Gastroesophageal sphincter (tissue), 3 donors: ENCODE measurements around the gene RUFY1.

ENCODE experiments used
- CTCF ChIP-seq, 4 experiments: fragments of 200-600 bp in 2 of 4; fragments of 450-650 bp in 2 of 4; sonication (generic) in 1 of 4; IDR thresholded peaks; one replicate each; pipeline ENCODE4 v1.5.1; 2017 to 2019; ENCODE audit warnings: antibody characterized with exemption in 4 of 4, mild to moderate bottlenecking in 2 of 4, moderate library complexity in 2 of 4
- EP300 ChIP-seq: sonication (generic); formaldehyde crosslinking; IDR thresholded peaks from one replicate; pipeline ENCODE4 v1.6.1; 2017; ENCODE audit warnings: antibody characterized with exemption, mild to moderate bottlenecking

GRCh38 chr5:179509845-179510244 lies 40.5 kb upstream of the RUFY1 start:
- TF ChIP-seq EP300 (no peak), CTCF (IDR thresholded peaks at IDR 0.05) (no peak)
